NCI-H2196 (cell line): Measurements from ENCODE around the gene HGFAC.

Experiments used
- DNase-seq: peaks from one replicate; lab custom pipeline; 2025; ENCODE audit not compliant: unreplicated experiment; lab: John Stamatoyannopoulos, UW

The HGFAC gene

GRCh38 chr4:3472411-3473141 lies 30.8 kb downstream of the HGFAC start:
- no peak for DNase-seq

- no peak for DNase-seq
Measured at GRCh38 chr4:3473181-3473950, 31.6 kb downstream of the HGFAC start.

- DNase-seq: no peak
Measured at GRCh38 chr4:3473996-3474765, 32.4 kb downstream of the HGFAC start.

GRCh38 chr4:3475041-3475712 lies 33.4 kb downstream of the HGFAC start:
- no peak for DNase-seq

GRCh38 chr4:3475713-3476260 lies 34.0 kb downstream of the HGFAC start:
- no peak for DNase-seq

GRCh38 chr4:3476341-3476747 lies 34.6 kb downstream of the HGFAC start:
- no peak for DNase-seq

- no peak for DNase-seq
Measured at GRCh38 chr4:3476936-3477749, 35.4 kb downstream of the HGFAC start.

GRCh38 chr4:3477750-3478430 lies 36.1 kb downstream of the HGFAC start:
- DNase-seq: no peak

GRCh38 chr4:3478446-3479357 lies 36.9 kb downstream of the HGFAC start:
- DNase-seq: no peak

GRCh38 chr4:3479358-3480101 lies 37.8 kb downstream of the HGFAC start:
- no peak for DNase-seq

GRCh38 chr4:3480528-3481112 lies 38.9 kb downstream of the HGFAC start:
- DNase-seq: peak; percentile 76

GRCh38 chr4:3481113-3481531 lies 39.4 kb downstream of the HGFAC start:
- no peak for DNase-seq

- DNase-seq: no peak
Measured at GRCh38 chr4:3481783-3482393, 40.1 kb downstream of the HGFAC start.

GRCh38 chr4:3482707-3483106 lies 40.9 kb downstream of the HGFAC start:
- DNase-seq: no peak

- no peak for DNase-seq
Measured at GRCh38 chr4:3483471-3483921, 41.7 kb downstream of the HGFAC start.

- DNase-seq: peak; percentile 49
Measured at GRCh38 chr4:3484057-3484973, 42.5 kb downstream of the HGFAC start.
